NK-92 (cell line): ENCODE data around the gene LGR5.
"Not testable (repeated sequence)": the region's sequence is repeated elsewhere in the genome, so short reads cannot be mapped to it uniquely, and the experiment has no call there.

ENCODE experiments used
- DNase-seq: peaks from one replicate; lab custom pipeline; 2025; ENCODE audit not compliant: unreplicated experiment; lab: John Stamatoyannopoulos, UW

The LGR5 gene

DNA sequence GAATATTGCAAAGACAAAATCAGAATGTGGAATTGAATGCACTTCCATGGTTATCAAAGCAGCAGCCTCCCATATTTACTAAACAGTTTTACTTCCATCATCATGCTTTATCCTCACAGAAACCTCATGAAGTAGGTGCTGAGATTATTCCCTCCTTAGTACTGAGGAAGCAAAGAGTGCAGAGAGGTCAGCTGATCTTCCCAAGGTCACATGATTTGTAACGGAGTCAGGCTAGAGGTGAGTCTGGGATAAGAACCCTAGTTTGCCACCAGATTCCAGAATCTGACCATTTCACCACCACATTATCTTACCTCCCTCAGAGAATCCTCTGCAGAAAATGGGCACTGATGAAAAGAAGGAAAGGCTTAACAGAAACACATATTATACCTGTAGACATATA lies 102.0 kb downstream of the LGR5 start:
- DNase-seq = no peak

DNA sequence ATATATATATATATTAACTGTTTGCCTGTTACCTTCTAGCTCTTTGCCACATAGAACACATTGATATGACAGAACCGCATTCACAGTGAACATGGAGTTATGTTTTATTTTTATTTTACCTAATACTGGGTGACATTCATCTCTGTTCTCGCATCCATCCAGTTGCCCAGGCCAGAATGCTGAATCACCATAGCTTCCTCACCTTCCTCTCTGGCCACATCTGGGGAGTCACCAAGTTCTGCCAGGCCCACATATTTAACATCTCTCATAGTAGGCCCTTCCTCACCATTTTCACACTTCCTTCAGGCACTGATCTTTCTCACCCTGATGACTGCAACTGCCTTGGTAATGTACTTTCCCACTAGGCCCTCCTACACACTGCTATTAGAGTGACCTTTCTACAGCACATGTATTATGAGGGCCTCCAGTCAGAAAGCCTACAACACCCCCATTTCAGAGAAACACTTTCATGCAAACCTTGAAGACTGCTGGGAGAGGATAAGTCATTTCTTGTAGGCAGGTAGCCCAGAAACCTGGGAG lies 106.8 kb downstream of the LGR5 start:
- no peak for DNase-seq

DNA sequence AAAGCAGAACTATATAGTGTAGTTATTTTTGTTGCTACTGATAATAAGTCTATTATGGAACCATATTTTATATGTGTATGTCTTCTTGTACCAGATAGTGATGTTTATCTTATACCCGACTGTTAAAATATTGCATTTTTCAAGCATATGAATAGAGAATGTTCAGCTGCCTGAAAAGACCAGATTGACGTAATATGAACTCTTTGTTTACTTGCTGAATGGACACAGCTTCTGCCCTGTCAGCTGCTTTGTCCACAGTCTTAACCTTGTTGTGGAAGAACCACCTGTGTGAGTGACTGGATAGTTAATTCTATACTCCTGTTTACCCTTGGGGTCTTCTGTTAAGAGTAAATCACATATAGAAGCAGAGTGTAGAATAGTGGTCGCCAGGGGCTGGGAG lies 109.3 kb downstream of the LGR5 start:
- DNase-seq = no peak

DNA sequence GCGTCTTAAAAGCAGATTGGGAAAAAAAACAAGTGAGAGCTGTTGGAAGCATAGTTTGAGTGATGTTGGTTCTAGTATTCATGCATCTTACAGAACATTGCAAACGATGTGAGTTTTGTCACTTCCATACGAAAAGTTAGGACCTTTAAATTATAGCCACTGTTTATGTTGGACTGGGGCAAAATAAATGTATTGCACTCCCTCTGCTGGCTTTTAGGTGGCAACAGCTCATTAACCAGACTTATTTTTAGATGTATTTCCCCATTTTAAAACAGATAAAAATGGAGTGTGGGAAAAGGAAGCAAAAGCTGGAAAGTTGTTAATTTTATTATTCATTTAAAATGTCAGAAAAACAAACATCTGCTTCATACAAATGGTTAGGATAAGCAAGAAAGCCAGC lies 111.9 kb downstream of the LGR5 start:
- DNase-seq = no peak

DNA sequence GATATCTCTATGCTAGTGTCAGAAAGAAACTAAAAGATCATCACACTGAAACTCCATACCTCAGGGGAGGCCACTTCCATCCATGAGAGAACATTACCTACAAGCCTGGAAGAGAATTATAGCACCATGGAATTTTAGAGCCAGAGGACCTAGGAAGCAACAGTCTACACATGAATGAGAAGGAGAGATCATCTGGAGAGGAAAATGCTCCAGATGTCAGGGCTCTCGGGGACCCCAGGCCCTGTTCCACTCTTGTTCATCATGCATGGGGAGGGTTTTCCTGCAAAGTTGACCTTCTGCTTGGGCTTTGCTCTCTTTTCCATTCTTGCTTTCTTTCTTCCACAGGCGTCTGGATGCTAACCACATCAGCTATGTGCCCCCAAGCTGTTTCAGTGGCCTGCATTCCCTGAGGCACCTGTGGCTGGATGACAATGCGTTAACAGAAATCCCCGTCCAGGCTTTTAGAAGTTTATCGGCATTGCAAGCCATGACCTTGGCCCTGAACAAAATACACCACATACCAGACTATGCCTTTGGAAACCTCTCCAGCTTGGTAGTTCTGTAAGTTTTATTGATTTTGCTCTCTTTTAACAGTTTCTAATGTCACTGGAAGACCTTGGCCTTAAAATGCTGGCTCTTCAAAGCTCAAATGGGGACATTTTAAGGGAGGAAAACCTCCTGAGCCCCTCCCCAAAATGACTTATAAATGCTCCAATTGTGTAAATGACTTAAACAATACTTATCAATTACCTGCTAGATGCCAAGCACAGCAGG lies 113.3 kb downstream of the LGR5 start:
- DNase-seq = no peak

DNA sequence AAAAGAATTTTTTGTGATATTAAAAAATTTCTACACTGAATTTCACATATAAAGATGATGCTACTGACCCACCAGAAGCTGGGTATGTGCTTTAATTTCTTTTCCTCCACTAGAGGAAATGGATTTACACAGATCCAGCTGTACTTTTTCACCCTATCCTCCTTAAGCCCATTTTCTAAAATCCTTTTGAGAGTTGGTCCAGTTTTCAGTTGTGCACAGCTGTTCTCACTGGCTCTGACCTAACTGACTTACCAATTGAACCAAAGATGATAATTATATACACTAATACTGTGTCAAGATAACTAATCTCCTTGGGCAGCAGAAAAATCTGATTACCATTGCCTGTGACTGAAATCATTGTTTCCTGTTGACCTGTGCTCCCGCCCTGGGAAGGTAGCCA lies 115.6 kb downstream of the LGR5 start:
- DNase-seq = no peak

DNA sequence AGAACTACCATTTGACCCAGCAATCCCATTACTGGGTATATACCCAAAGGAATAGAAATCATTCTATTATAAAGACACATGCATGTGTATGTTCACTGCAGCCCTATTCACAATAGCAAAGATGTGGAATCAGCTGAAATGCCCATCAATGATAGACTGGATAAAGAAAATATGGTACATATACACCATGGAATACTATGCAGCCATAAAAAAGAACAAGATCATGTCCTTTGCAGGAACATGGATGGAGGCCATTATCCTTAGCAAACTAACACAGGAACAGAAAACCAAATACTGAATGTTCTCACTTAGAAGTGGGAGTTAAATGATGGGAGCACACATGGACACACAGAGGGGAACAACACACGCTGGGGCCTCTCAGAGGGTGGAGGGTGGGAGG lies 116.2 kb downstream of the LGR5 start:
- DNase-seq = not testable (repeated sequence)

GRCh38 chr12:71556448-71556847 lies 116.8 kb downstream of the LGR5 start:
- DNase-seq = no peak

GRCh38 chr12:71556875-71557274 lies 117.3 kb downstream of the LGR5 start:
- no peak for DNase-seq

DNA sequence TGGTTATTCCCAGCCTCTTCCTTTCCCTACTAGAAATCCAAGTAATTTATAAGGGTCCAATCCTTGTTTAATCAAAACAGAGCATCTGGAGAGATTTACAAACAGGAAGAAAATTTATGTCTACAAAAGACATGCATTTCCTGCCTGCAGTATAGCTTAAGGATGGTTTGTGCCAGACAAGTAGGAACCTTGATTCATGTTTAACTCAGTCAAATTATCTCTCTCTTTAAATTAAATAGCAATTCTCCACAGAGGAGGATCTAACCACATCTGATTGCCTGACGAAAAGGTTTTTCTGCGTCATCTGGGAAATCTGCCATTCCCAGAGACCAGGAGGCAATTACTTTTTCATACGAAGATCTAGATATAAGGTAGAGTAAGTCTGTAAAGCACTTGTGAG lies 118.8 kb downstream of the LGR5 start:
- DNase-seq = no peak

DNA sequence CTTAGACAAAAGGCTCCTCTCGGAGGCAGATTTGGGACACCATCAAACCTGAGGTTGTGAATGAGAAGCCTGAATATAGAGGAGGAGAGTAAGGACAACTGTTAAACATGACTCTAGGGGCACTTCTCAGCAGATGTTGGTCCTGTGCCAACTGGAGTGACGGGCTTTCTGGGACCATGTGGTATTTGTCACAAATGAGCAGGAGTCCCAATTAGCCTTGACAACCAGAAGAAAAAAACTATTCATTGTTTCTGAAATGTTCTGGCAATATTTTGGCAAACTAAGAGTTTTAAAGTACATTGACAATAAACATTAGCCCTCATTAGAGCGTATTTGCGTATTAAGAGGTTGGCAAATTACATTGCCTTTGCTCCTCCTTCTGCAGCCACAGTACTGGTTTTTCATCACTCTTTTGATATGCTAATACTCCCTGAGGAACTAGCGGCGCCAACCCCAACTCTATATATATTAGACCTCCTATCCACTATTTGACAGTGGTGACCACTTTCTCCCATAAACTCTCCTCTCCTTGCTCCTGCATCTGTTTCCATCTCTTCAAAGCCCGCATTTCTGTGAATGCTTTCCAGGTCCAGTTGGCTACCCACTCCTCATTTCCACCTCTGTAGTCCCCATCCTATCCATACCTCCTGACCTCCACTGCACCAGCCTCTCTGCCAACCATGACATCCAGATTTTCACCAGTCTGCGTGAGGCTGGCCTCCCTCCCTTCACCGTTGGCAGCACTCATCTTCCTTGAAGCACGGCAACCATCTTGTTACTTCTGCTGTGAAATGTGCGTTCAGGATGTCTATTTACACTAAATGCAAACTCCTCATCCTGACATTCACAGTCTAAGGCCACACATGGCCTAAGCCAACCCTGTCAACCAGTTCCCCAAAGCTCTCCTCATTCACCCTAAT lies 123.3 kb downstream of the LGR5 start:
- DNase-seq = no peak

- no peak for DNase-seq
Measured at GRCh38 chr12:71565535-71565934, 125.9 kb downstream of the LGR5 start.

- DNase-seq = no peak
Measured at GRCh38 chr12:71566655-71567054, 127.1 kb downstream of the LGR5 start.

DNA sequence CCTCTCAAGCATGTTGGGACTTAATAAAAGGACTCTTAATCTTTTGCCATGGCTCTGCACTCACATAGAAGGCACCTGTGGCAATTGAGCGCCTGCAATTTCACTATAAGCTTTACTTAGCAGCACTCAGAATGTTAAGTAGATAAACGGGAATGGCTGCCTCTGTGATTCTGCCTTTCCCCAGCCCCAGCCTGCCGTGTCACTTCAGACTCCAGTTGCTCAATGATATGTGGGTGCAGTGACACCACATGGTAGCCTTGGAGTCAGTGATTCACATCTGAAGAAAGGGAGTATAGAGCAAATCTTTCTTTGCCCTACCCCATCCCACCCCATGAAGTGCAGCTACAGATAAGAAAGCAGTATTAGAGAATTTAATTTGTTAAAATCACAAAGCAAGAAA lies 127.9 kb downstream of the LGR5 start:
- DNase-seq = no peak

DNA sequence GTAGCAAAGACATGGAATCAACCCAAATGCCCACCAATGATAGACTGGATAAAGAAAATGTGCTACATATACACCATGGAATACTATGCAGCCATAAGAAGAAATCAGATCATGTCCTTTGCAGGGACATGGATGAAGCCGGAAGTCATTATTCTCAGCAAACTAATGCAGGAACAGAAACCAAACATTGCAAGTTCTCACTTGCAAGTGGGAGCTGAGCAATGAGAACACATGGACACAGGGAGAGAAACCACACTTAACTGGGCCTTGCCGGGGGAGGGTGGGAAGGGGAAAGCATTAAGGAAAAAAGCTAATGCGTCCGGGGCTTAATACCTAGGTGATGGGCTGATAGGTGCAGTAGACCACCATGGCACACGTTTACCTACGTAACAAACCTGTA lies 130.3 kb downstream of the LGR5 start:
- DNase-seq = not testable (repeated sequence)

- no peak for DNase-seq
Measured at GRCh38 chr12:71576496-71576895, 136.9 kb downstream of the LGR5 start.

DNA sequence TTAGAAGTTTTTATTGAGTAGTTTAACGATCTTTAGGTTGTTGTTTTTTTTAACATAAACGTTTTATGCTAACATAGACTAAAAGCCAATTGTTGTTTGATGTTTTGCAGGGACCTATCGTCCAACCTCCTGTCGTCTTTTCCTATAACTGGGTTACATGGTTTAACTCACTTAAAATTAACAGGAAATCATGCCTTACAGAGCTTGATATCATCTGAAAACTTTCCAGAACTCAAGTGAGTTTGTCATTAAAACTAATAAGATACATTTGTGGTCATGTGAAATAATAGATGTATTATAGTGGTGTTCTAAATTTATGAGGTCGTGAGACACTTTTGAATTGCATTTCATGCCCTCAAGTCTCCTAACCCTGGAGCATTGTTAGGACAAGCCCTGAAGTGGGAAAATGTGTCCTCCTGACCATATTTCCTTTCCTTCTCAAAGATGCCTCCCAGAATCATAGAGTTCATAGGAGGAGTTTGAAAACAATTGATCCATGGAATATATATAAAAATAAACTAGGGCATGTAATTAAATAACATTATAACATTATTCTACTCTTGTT lies 139.2 kb downstream of the LGR5 start:
- no peak for DNase-seq

DNA sequence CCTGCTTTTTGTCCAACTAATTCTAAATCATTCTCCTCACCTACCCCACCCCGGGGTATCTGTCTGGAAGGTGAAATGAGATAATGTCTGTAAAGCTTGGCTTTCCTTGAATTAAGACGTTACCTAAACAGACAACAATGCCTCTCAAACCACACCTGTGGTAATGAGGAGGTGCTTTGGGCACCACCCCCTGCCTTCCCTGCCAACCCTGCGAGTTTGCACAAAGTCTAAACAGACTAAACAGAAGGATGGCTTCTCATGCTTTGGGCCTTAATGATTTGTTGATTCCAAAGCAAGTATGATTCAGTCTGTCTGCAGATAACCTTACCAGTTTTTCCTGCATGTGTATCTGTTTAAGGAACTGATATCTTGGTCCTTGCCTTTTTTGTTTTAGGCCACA lies 141.6 kb downstream of the LGR5 start:
- no peak for DNase-seq

DNA sequence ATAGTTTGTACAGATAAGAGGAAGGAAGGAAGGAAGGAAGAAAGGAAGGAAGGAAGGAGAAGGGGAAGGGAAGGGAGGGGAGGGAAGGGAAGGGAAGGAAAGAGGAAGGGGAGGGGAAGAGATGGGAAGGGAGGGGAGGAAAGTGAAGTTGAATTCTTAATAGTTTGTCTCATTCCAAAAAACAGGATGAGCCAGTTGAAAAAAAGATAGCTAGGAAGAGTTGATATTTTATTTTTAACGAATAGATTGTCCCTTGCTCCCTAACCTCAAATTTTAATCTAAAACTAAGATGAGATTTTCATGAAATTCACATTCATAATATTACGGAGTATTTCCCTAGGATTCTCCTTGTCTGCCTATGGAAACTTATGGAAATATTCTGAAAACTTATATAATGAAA lies 143.3 kb downstream of the LGR5 start:
- DNase-seq = no peak

GRCh38 chr12:71584356-71584755 lies 144.8 kb downstream of the LGR5 start:
- no peak for DNase-seq

- DNase-seq = no peak
Measured at GRCh38 chr12:71585218-71585617, 145.6 kb downstream of the LGR5 start.

DNA sequence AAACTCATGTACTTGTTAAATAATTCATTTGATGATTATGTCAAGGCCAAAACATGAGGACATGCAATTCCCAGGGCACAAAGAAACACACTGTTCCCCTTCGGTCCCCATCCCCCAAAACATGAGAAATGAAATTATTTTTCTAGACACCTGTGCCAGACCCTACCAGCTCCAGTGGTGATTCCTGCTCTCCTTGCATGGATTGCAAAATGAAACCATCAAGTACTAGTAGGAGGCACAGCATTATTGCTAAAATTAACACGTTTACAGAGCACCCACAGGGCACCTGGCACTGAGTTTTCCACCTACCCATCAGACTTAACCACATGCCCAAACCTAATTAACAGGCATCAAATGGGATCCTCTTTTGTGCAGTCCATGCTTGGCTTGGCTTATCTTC lies 147.4 kb downstream of the LGR5 start:
- DNase-seq = no peak
